ENCODE measurements around the gene LCMT1. TPM values are rescaled to one million over a fixed set of nuclear protein-coding genes. Genes with fewer than 3 reads are reported as not detected.

Gene LCMT1
- total RNA-seq, 1 donor from 2014 or later = 41.1 TPM

GRCh38 chr16:25095636-25096035 lies 15.9 kb upstream of the LCMT1 start:
- no peaks in the 10 kb centered on the region for H3K27me3 ChIP-seq (ENCODE audit: low read depth)
- H3K9me3 ChIP-seq (replicated peaks) = no peaks in the 10 kb centered on the region
- no peak for TF ChIP-seq CTCF (IDR thresholded peaks at IDR 0.05; ENCODE audit: borderline replicate concordance)
- H3K4me3 ChIP-seq = no peak overlapping the region
- H3K4me1 ChIP-seq = no peaks in the 10 kb centered on the region
- DNase-seq = no peak
- intact Hi-C loops (cut with micrococcal nuclease) = no loop called here
- H3K36me3 ChIP-seq = no peaks in the 10 kb centered on the region
- no peak overlapping the region for H3K27ac ChIP-seq (replicated peaks)

- no peaks in the 10 kb centered on the region for H3K36me3 ChIP-seq
- no peaks in the 10 kb centered on the region for H3K4me1 ChIP-seq
- H3K27me3 ChIP-seq (ENCODE audit: low read depth) = no peaks in the 10 kb centered on the region
- intact Hi-C loops (cut with micrococcal nuclease) = no loop called here
- no peak overlapping the region for H3K4me3 ChIP-seq
- H3K27ac ChIP-seq (replicated peaks) = no peak overlapping the region
- no peak for DNase-seq
- H3K9me3 ChIP-seq (replicated peaks) = no peaks in the 10 kb centered on the region
- TF ChIP-seq CTCF (IDR thresholded peaks at IDR 0.05; ENCODE audit: borderline replicate concordance) = no peak
Observed at GRCh38 chr16:25097276-25097975, 14.1 kb upstream of the LCMT1 start.

- H3K27me3 ChIP-seq (ENCODE audit: low read depth) = no peaks in the 10 kb centered on the region
- H3K27ac ChIP-seq (replicated peaks) = no peak overlapping the region
- no peak overlapping the region for H3K4me3 ChIP-seq
- no peaks in the 10 kb centered on the region for H3K4me1 ChIP-seq
- DNase-seq = no peak
- intact Hi-C loops (cut with micrococcal nuclease) = no loop called here
- H3K9me3 ChIP-seq (replicated peaks) = no peaks in the 10 kb centered on the region
- no peak for TF ChIP-seq CTCF (IDR thresholded peaks at IDR 0.05; ENCODE audit: borderline replicate concordance)
- H3K36me3 ChIP-seq = no peaks in the 10 kb centered on the region
Observed at GRCh38 chr16:25100511-25100910, 11.0 kb upstream of the LCMT1 start.

DNA sequence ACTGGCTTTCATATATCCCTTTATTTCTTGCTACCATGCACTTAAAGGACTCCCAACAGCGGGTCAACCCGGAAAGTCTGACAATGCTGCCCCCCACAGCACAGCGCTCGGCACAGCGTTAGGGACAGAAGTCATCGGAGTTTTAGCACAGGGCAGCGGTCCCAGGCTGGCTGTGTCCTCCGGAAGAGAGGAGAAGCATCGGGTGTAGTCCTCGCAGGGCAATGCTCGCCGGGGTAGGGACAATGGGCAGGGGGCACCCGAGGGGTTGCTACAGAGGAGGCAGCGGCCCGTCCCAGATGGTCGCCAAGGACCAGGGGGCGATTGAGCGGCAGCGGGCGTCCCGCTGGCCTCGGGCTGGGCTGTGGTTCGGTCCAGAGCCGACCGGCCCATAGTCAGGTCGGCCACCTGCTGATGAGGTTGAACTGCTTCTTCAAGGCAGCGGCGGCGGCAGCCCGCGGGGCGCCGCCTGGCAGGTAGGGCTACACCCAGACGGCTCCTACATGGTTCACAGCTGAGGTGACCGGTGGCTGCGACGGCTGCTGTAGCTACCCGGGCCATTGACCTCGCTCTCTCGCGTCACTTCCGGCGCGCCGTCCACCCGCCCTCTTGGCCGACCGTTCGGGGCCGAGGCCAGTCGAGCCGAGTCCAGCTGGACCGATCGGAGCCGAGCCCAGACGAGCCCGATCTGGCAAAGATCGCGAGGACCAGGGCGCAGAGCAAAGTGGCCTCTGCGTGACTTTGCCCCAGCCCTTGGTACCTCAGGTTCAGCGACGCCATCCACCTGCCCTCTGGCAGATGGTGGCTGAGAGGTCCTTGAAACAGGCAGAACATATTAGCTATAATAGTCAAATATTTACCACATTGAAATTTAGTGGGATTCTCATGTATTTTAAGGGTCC lies 4.7 kb upstream of the LCMT1 start:
- intact Hi-C loops (cut with micrococcal nuclease) = no loop called here
- peak; percentile 96 for DNase-seq

DNA sequence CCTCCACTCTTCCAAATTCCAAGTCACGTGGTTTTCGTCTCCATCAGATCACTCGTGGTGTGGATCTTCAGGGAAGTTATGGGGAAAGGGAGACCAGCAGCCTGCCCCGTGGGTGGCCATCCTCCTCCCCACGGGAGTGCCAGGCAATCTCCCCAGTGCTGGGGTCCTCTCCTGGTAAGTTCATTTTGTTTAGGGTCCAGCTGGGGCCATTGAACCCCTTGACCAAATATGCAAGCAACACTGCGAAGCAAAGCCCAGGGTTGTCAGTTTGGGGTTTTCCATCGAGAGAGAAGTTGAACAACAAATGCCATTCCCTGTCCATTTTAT lies 4.1 kb upstream of the LCMT1 start:
- peak overlapping the region; percentile 88 for H3K4me3 ChIP-seq
- intact Hi-C loops (cut with micrococcal nuclease) = no loop called here
- no peaks in the 10 kb centered on the region for H3K27me3 ChIP-seq (ENCODE audit: low read depth)
- no peaks in the 10 kb centered on the region for H3K36me3 ChIP-seq
- peak overlapping the region; percentile 95 for H3K27ac ChIP-seq (replicated peaks)
- no peak for TF ChIP-seq CTCF (IDR thresholded peaks at IDR 0.05; ENCODE audit: borderline replicate concordance)
- H3K9me3 ChIP-seq (replicated peaks) = no peaks in the 10 kb centered on the region
- no peak for DNase-seq
- H3K4me1 ChIP-seq = peaks cover 54% of the 10 kb centered on the region

More for the DNA sequence above, 4.7 kb upstream of the LCMT1 start:
- peak; percentile 49 for TF ChIP-seq CTCF (IDR thresholded peaks at IDR 0.05; ENCODE audit: borderline replicate concordance)
- Histone ChIP-seq H3K27me3 (ENCODE audit: low read depth) (no peaks in the 10 kb centered on the region), H3K4me1 (peaks cover 48% of the 10 kb centered on the region), H3K36me3 (no peaks in the 10 kb centered on the region), H3K4me3 (peak overlapping the region; percentile 88), H3K9me3 (replicated peaks) (no peaks in the 10 kb centered on the region), H3K27ac (replicated peaks) (peak overlapping the region; percentile 95)
